Umbilical cord (tissue), 2 donors: ENCODE measurements around the gene USP34. TPM values are rescaled to one million over a fixed set of nuclear protein-coding genes. Genes with fewer than 3 reads are reported as not detected.
A peak's percentile ranks its signal among the peaks of the same experiment; 100 is the strongest.
"Not testable (repeated sequence)": the region's sequence is repeated elsewhere in the genome, so short reads cannot be mapped to it uniquely, and the experiment has no call there.

ENCODE experiments used
- DNase-seq: peaks from one replicate; pipeline ENCODE4 v3.0.0-alpha.2; 2015; ENCODE audit warnings: low spot score
- total RNA-seq: library from RNA; depleted of rRNA; stranded (reverse); fragments of >200 nt; gene quantifications from one replicate; pipeline ENCODE4 v1.2.3, GENCODE V29; 2014; ENCODE audit warnings: low replicate concordance; ENCODE audit not compliant: insufficient read depth

The USP34 gene
- total RNA-seq, 1 donor from 2014 or later, result 131 TPM

DNA sequence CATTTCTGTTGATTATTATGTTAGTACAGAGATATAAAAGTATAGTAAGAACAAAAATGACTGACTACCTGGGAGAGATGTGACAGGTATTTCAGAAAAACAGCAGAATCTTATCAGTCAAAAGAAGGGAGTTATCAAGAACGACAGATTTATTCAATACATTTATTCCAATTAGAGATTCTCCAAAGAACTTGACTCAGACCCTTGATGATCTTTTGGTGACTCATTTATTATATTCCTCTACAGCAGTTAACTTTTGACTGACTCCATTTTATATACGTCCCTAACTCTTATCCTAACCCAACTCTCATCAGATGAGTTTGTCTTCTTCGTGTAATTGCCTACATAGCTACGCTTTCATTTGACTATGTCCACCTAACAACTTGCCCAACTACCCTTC, 217.8 kb downstream of the USP34 start:
- DNase-seq, result no peak

- DNase-seq, result no peak
Observed at GRCh38 chr2:61252031-61252430, 218.9 kb downstream of the USP34 start.

- DNase-seq, result no peak
Observed at GRCh38 chr2:61249521-61250071, 221.3 kb downstream of the USP34 start.

GRCh38 chr2:61247204-61247812, 223.6 kb downstream of the USP34 start:
- no peak for DNase-seq

DNA sequence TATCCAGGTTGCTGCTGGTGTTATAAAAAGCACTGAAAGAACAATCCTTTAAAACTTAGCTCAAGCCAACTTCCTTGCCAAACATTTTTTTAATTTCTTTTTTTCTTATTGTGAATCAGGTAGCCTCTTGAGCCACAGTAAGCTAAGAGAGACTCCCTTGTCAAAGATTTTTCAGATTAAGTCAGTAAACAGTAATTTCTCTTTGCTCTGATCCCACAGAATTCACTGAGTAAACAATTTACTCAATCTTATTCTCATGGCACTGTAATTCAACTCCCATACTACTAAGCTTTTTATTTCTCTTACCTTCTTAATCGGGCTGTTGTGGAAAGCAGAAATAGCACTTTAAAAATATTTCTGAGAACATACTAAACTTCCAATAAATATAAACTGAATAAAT, 226.2 kb downstream of the USP34 start:
- no peak for DNase-seq

GRCh38 chr2:61241266-61241665, 229.6 kb downstream of the USP34 start:
- no peak for DNase-seq

DNA sequence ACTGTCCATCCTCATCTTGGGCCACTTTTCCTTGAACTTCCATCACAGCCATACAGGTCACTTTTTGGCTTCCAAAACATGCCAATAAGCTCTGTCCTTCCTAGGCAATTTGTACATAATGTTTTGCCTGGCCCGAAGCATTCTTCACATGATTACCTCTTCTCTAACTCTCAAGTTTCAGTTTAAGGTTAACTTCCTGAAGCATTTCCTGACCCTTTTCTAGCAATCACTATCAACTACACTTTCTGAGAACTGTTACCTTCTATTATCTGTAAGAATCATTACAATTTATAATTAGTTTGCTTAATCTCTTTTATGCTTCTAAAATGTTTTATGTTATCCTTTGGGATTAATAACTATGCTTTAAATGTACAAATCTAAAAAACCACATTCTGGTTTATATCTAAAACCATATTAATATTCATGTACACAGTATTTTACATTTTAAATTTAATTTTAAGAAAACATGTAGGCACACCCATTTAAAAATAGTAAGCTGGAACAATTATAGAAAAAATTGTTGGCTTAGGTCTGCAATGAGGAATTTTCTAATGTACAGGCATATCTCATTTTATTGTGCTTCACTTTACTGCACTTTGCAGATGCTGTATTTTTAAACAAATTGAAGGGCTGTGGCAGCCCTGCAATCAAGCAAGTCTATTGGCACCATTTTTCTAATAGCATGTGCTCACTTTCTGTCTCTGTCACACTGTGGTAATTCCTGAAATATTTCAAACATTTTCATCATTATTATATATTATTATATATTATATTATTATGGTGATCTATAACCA, 232.5 kb downstream of the USP34 start:
- no peak for DNase-seq

DNA sequence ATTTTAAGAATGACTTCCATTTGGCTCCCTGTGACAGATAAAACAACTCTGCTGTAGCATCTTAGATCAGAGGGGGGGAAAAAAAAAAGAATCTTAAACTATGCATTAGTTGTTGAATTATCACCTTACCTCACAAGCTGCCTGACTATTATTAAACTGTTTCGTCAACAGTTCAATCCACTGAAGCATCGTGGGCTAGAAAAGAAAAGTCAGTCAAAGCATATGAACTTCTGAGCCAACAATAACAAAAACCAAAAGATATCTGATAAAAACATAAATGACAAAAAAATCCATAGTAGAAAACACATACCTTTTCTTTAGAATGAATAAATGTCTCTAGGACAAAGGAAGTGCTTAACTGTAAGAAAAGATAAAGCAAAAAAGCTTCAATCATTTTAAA, 235.2 kb downstream of the USP34 start:
- DNase-seq, result no peak

DNA sequence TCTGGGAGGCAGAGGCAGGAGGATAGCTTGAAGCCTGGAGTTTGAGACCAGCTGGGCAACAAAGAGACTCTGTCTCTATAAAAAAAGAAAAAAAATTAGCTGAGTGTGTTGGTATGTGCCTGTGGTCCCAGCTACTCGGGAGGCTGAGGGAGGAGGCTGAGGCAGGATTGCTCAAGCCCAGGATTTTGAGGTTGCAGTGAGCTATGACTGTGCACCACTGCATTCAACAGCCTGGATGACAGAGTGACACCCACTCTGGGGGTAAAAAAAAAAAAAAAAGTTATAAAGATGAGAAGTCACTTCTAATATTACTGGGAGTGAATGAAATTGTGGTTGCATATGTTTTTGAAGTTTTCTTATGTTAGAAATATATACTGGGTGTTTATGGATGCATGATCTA, 237.3 kb downstream of the USP34 start:
- no peak for DNase-seq

DNA sequence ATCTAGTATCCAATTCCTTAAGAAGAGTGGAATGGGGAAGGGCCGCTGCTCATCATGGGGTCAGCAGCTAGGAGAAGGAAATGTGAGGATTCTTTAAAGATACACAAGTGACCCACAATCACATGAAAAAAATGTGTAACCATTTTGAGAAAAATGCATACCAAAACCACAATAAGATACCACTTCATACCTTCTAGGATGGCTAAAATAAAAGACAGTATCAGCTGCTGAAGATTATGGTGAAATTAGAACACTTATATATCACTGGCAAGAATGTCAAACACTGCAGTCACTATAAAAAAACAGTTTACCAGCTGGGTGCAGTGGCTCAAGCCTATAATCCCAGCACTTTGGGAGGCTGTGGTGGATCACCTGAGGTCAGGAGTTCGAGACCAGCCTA, 241.0 kb downstream of the USP34 start:
- DNase-seq, result no peak

DNA sequence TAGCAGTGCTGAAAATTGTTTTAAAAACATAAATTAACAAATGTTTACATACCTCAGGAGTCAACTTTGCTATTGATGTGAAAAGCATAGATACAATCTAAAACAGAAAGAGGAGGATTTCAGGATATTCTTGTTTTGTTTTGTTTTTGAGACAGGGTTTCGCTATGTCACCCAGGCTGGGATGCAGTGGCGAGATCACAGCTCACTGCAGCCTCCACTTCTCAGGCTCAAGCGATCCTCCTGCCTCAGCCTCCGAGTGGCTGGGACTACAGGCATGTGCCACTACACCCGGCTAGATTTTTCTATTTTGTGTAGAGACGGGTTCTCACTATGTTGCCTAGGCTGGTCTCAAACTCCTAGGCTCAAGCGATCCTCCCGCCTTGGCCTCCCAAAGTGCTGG, 248.3 kb downstream of the USP34 start:
- no peak for DNase-seq

DNA sequence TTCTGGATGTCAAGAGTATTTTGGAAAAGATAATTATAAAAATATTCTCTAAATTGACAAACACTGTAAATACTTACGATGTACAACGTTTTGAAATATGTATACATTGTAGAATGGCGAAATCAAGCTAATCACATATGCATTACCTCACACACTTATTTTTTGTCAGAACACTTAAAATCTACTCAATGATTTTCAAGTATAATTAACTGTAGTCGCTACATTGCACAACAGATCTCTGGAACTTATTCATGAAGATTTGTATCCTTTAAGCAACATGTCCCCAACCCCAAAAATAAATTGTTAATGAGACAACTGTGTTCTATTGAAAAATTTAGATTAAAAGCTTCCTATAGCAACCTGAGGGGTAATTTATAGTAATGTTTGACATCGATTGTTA, 249.1 kb downstream of the USP34 start:
- DNase-seq, result no peak

DNA sequence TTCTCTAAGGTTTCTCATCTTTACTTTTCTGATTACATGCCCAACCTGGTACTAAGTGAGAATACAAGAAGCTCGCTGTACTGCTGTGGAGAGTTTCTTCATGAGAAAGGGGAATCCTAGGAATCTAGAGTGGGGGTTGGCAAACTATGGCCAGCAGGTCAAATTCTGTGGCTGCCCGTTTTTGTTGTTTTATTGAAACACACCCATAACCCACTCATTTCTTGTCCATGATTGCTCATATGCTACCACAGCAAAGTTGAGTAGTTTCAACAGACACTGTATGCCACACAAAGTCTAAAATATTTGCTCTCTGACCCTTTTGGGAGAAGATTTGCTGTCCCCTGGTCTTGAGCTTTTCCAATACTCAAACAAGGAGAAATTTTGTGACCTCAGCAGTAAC, 250.1 kb downstream of the USP34 start:
- DNase-seq, result no peak

DNA sequence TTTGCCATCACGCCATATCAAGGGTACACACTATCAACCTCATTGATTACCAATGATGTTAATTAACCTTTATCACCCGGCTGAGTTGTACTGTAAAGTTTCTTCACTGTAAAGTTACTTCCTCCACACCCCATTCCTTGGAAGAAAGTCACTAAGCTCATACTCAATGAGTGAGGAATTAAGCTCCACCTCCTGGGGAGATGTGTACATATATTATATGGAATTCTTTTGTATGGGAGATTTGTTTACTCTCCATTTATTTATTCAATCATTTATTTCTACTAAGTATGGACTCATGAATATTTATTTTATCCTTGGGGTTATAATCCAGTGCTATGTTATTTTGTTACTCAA, 252.1 kb downstream of the USP34 start:
- no peak for DNase-seq

DNA sequence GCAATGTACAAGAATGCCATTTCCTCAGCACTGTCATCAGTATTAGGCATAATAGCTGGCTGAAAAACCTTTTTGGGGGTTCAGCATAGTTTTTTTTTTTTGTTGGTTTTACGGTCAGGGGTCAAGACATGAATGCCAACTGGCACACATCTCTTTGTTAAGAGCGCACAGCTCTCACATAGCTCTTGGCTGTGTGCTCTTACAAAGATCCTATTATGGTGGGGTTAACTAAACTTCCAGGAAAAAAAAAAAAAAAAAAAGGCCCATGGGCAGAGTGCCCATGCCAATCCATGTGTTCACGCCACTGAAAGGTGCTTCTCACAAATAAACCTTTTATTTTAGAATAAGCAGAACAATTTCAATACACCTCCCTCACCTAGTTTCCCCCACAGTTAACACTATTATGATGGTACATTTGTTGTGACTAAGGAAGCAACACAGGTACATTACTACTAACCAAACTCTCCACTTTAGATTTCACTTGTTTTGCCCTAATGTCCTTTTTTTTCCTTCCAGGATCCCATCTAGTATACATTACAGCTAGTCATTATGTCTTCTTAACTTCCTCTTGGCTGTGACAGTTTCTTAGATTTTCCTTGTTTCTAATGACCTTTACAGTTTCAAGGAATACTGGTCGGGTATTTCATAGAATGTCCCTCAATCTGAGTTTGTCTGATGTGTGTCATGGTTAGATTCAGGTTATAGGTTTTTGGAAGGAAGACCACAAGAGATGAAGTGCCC, 252.6 kb downstream of the USP34 start:
- DNase-seq, result no peak

DNA sequence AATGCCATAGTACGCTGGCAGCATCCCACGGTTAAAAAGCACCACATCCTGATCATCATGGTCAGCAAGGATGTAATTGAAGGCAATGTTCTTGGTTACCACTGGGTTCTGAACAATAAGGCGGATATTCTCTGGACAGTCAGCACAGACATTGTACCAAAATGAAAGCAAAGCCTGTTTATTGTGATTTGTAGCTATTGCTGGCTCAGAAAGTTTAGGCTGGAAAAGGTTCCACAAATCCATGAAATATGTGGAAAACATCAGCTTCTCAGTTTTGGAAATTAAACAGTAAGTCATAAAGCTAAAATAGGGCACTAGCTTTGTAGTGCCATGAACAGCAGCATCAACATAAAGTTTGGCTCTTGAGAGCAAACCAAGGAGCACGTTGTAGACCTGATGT, 256.7 kb downstream of the USP34 start:
- DNase-seq, result no peak

DNA sequence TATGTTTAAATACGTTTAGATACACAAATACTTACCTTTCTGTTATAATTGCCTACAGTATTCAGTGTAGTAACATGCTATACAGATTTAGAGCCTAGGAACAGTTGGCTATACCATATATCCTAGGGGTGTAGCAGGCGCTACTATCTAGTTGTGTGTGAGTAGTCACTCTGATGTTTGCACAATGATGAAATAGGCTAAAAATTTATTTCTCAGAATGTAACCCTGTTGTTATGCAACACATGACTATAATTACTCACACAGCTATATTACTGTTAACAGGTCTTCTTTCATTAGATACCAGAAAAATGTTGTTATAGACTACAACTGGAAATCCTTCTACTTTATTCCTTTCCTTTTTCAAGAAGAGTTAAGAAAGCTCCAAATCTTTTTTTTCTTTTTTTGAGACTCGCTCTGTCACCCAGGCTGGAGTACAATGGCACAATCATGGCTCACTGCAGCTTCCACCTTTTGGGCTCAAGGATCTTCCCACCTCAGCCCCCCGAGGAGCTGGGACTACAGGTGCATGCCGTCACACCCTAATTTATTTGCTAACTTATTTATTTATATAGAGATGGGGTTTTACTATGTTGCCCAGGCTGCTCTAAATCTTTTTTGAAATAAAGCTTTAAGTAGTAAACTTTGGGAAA, 260.4 kb downstream of the USP34 start:
- DNase-seq, result no peak

DNA sequence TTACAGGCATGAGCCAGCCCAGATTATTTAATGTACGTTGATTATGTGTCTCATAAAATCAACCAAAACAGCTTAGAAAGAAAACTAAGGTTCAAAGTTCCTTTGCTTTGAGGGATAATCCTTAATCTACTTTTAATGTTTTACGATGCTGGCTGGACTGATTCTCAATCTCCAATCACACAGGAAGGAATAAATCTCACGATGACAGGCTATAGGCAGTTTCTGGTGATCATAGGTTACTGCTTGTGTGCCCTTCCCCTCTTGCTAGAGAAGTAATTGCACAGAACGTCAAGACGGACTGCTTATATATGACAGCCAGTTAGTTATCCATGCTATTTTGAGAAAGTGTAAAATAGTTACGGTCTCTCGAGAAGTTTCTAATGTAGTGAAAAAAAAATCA, 265.8 kb downstream of the USP34 start:
- DNase-seq, result no peak

GRCh38 chr2:61196671-61197070, 274.2 kb downstream of the USP34 start:
- DNase-seq, result peak; percentile 85

DNA sequence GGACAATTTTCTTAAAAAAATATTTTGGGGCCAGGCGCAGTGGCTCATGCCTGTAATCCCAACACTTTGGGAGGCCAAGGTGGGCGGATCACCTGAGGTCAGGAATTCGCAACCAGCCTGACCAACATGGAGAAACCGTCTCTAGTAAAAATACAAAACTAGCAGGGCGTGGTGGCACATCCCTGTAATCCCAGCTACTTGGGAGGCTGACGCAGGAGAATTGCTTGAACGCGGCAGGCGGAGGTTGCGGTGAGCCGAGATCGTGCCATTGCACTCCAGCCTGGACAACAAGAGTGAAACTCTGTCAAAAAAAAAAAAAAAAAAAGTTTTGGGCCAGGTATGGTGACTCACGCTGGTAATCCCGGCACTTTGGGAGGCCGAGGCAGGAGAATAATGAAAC, 276.2 kb downstream of the USP34 start:
- not testable (repeated sequence) for DNase-seq

DNA sequence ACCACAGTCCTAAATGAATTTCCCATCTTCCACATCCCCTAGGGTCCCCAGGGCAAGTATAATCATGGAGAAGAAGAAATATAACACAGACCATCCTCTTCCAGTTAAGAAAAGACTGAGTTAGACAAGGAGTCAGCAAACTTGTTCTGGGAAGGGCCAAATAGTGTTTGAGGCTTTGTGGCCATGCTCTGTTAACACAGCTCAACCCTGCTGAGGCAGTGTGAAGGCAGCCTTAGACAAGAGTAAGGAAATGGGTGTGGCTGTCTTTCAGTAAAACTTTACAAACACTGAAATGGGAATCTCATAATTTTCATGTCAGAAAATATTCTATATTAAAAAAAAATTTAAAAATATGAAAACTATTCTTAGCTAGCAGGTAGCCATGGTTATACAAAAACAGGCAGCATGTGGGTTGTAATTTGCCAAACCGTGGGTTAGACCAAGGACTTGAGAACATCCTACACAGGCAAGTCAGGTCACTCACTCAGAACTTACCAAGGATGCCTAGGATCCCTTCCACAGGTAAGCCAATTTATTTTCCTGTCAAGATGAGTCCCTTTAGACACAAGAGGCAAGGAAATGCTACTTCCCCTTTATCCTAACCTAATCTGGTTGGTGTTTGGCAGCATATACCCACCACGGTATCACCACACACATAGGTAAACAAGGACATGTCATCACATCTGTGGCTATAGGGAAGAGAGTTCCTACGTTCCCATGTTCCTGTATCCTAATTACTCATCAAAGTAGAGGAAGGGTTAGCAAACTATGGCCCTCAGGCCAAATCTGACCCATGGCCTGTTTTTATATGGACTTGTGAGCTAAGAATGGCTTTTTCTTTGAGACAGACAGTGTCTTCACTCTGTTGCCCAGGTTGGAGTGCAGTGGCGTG, 277.0 kb downstream of the USP34 start:
- peak; percentile 33 for DNase-seq
